GM12864 (cell line): Measurements from ENCODE around the gene SLC6A16.
"Not testable (repeated sequence)": the region's sequence is repeated elsewhere in the genome, so short reads cannot be mapped to it uniquely, and the experiment has no call there.

ENCODE experiments used
- DNase-seq: peaks from one replicate; pipeline ENCODE4 v3.0.0-alpha.2; 2011; ENCODE audit warnings: low read depth
- H3K4me3 ChIP-seq: 2 replicates; pipeline ENCODE4 v1.5.1; 2011; ENCODE audit warnings: mild to moderate bottlenecking, low read depth, low read length, control low read depth
- CTCF ChIP-seq: IDR thresholded peaks from 2 replicates; pipeline ENCODE4 v1.5.1; 2011; ENCODE audit warnings: low read depth, mild to moderate bottlenecking, moderate library complexity, low read length, control low read depth, inconsistent platforms; ENCODE audit errors: missing control alignments

SLC6A16 gene

GRCh38 chr19:49326165-49326704, 1.2 kb upstream of the SLC6A16 start:
- DNase-seq: no peak
- H3K4me3 ChIP-seq: peak overlapping the region; percentile 11; the same call in 1 of the 2 replicates
- TF ChIP-seq CTCF: no peak

GRCh38 chr19:49325756-49326155, 765 bp upstream of the SLC6A16 start:
- H3K4me3 ChIP-seq, DNase-seq: not testable (repeated sequence)

GRCh38 chr19:49318296-49318695, 6.7 kb downstream of the SLC6A16 start:
- DNase-seq: no peak
- TF ChIP-seq CTCF: no peak
- H3K4me3 ChIP-seq: no peak overlapping the region

GRCh38 chr19:49316284-49316683, 8.7 kb downstream of the SLC6A16 start:
- no peak for DNase-seq
- no peak for TF ChIP-seq CTCF
- H3K4me3 ChIP-seq: no peak overlapping the region

GRCh38 chr19:49315111-49315510, 9.9 kb downstream of the SLC6A16 start:
- no peak for TF ChIP-seq CTCF
- no peak overlapping the region for H3K4me3 ChIP-seq
- no peak for DNase-seq

- no peak for DNase-seq
- H3K4me3 ChIP-seq: no peak overlapping the region
- no peak for TF ChIP-seq CTCF
Measured at GRCh38 chr19:49309087-49309486, 15.9 kb downstream of the SLC6A16 start.

- not testable (repeated sequence) for DNase-seq, H3K4me3 ChIP-seq
Measured at GRCh38 chr19:49306734-49307133, 18.3 kb downstream of the SLC6A16 start.

- H3K4me3 ChIP-seq: no peak overlapping the region
- TF ChIP-seq CTCF: no peak
- no peak for DNase-seq
Measured at GRCh38 chr19:49301866-49302252, 23.1 kb downstream of the SLC6A16 start.
